A673 (cell line): ENCODE data around the gene TEPSIN. TPM values are rescaled to one million over a fixed set of nuclear protein-coding genes. Genes with fewer than 3 reads are reported as not detected.

Source experiments
- BruUV-seq: library from RNA; stranded (reverse); fragments of 400-500 nt; replicated peaks from 2 replicates; lab custom pipeline; 2021; lab: Mats Ljungman, UMichigan
- CTCF ChIA-PET: fragments of 300-600 bp; sonication (Branson Sonifier 250); formaldehyde crosslinking; loops from one replicate; lab custom pipeline; 2022; ENCODE audit warnings: antibody characterized with exemption; lab: Charles Lee
- POLR2A ChIA-PET: fragments of 300-600 bp; sonication (Branson Sonifier 250); formaldehyde crosslinking; loops from one replicate; lab custom pipeline; 2022; ENCODE audit warnings: antibody characterized with exemption; ENCODE audit not compliant: low non-redundant PET; lab: Charles Lee
- DNase-seq: peaks from one replicate; pipeline ENCODE4 v3.0.0-alpha.2; 2015; ENCODE audit warnings: low spot score
- H3K27ac ChIP-seq: fragments of 200-600 bp; sonication (generic); 2 replicates; pipeline ENCODE4 v1.5.1; 2016; ENCODE audit warnings: mixed run types, low read depth, mild to moderate bottlenecking, mixed read lengths, antibody characterized with exemption, low read length; ENCODE audit not compliant: poor library complexity, severe bottlenecking
- H3K27me3 ChIP-seq: fragments of 200-600 bp; sonication (generic); replicated peaks from 2 replicates; pipeline ENCODE4 v1.6.1; 2017; ENCODE audit warnings: mixed run types, low read depth, mild to moderate bottlenecking, mixed read lengths, antibody characterized with exemption, low read length; ENCODE audit not compliant: insufficient read depth, poor library complexity
- H3K36me3 ChIP-seq: fragments of 200-600 bp; sonication (generic); 2 replicates; pipeline ENCODE4 v1.6.1; 2016; ENCODE audit warnings: mixed run types, mild to moderate bottlenecking, mixed read lengths, antibody characterized with exemption, low read length; ENCODE audit not compliant: insufficient read depth, poor library complexity, severe bottlenecking
- H3K4me1 ChIP-seq: fragments of 200-600 bp; sonication (generic); 2 replicates; pipeline ENCODE4 v1.6.1; 2017; ENCODE audit warnings: mixed run types, mild to moderate bottlenecking, mixed read lengths, antibody characterized with exemption, low read length; ENCODE audit not compliant: insufficient read depth, poor library complexity, severe bottlenecking
- H3K4me3 ChIP-seq: fragments of 200-600 bp; sonication (generic); 2 replicates; pipeline ENCODE4 v1.5.1; 2016; ENCODE audit warnings: low read depth, mixed run types, mild to moderate bottlenecking, mixed read lengths, low read length; ENCODE audit not compliant: poor library complexity, severe bottlenecking
- H3K9me3 ChIP-seq: fragments of 200-600 bp; sonication (generic); 2 replicates; pipeline ENCODE4 v1.6.1; 2016; ENCODE audit warnings: mixed run types, low read depth, mild to moderate bottlenecking, mixed read lengths, antibody characterized with exemption, low read length; ENCODE audit not compliant: poor library complexity, severe bottlenecking
- CTCF ChIP-seq: fragments of 300-800, 200-600 bp; sonication (generic); conservative IDR thresholded peaks from 2 replicates; pipeline ENCODE4 v1.5.1; 2017; ENCODE audit warnings: low read depth, mild to moderate bottlenecking, antibody characterized with exemption, low read length, moderate library complexity, mixed read lengths
- EZH2 ChIP-seq: fragments of 200-600 bp; sonication (generic); IDR thresholded peaks from 2 replicates; pipeline ENCODE4 v1.6.1; 2017; ENCODE audit warnings: borderline replicate concordance, low read depth, mild to moderate bottlenecking, mixed read lengths, antibody characterized with exemption, low read length; ENCODE audit not compliant: poor library complexity, severe bottlenecking
- intact Hi-C: fragments of 100-400 bp; cut with micrococcal nuclease; formaldehyde crosslinking; loops from one replicate; pipeline ENCODE4 v1.10.0; 2022; ENCODE audit not compliant: unreplicated experiment
- total RNA-seq: library from RNA; stranded (reverse); gene quantifications from 2 replicates; pipeline ENCODE4 v1.2.3, GENCODE V29; 2021

Gene TEPSIN
- total RNA-seq, 1 experiment from 2014 or later, result 36.1 TPM

GRCh38 chr17:81197831-81198490 is 40.9 kb downstream of the TEPSIN start:
- CTCF ChIA-PET, result no interaction called here
- no TSS peak for BruUV-seq
- POLR2A ChIA-PET, result no interaction called here
- no peak overlapping the region for H3K4me3 ChIP-seq
- no peaks in the 10 kb centered on the region for H3K9me3 ChIP-seq
- intact Hi-C loops, result no loop called here
- H3K4me1 ChIP-seq, result peaks cover 5% of the 10 kb centered on the region
- TF ChIP-seq CTCF, result no peak
- TF ChIP-seq EZH2, result no peak
- no peak for DNase-seq
- H3K27me3 ChIP-seq, result no peaks in the 10 kb centered on the region
- no peak overlapping the region for H3K27ac ChIP-seq
- no peaks in the 10 kb centered on the region for H3K36me3 ChIP-seq

- DNase-seq, result no peak
- H3K27ac ChIP-seq, result no peak overlapping the region
- POLR2A ChIA-PET, result no interaction called here
- H3K4me3 ChIP-seq, result no peak overlapping the region
- no TSS peak for BruUV-seq
- no peaks in the 10 kb centered on the region for H3K9me3 ChIP-seq
- H3K36me3 ChIP-seq, result no peaks in the 10 kb centered on the region
- CTCF ChIA-PET, result no interaction called here
- no peak for TF ChIP-seq CTCF
- TF ChIP-seq EZH2, result no peak
- no peaks in the 10 kb centered on the region for H3K27me3 ChIP-seq
- H3K4me1 ChIP-seq, result peaks cover 5% of the 10 kb centered on the region
- intact Hi-C loops, result no loop called here
Measured at GRCh38 chr17:81197409-81197795, 41.5 kb downstream of the TEPSIN start.

GRCh38 chr17:81196505-81197408 is 42.1 kb downstream of the TEPSIN start:
- CTCF ChIA-PET, result no interaction called here
- Histone ChIP-seq H3K4me1 (peaks cover 5% of the 10 kb centered on the region), H3K27me3 (no peaks in the 10 kb centered on the region), H3K36me3 (no peaks in the 10 kb centered on the region), H3K4me3 (no peak overlapping the region), H3K9me3 (no peaks in the 10 kb centered on the region), H3K27ac (no peak overlapping the region)
- BruUV-seq, result no TSS peak
- POLR2A ChIA-PET, result interaction anchor here (0.6 kb wide), 1 partner anchor 49 kb away, joined by 3 read pairs; no protein-coding TSS in a partner anchor
- intact Hi-C loops, result no loop called here
- DNase-seq, result no peak
- no peak for TF ChIP-seq EZH2
- TF ChIP-seq CTCF, result no peak
